ENCODE measurements around the gene RAB11B. TPM values are rescaled to one million over a fixed set of nuclear protein-coding genes. Genes with fewer than 3 reads are reported as not detected.

Gene RAB11B
- total and polyA plus RNA-seq, 9 of the 15 experiments (the other 6 are each of a cell fraction or from before 2014, with no cell fraction given): 0.74 to 71.0 (median 13.8) TPM

DNA sequence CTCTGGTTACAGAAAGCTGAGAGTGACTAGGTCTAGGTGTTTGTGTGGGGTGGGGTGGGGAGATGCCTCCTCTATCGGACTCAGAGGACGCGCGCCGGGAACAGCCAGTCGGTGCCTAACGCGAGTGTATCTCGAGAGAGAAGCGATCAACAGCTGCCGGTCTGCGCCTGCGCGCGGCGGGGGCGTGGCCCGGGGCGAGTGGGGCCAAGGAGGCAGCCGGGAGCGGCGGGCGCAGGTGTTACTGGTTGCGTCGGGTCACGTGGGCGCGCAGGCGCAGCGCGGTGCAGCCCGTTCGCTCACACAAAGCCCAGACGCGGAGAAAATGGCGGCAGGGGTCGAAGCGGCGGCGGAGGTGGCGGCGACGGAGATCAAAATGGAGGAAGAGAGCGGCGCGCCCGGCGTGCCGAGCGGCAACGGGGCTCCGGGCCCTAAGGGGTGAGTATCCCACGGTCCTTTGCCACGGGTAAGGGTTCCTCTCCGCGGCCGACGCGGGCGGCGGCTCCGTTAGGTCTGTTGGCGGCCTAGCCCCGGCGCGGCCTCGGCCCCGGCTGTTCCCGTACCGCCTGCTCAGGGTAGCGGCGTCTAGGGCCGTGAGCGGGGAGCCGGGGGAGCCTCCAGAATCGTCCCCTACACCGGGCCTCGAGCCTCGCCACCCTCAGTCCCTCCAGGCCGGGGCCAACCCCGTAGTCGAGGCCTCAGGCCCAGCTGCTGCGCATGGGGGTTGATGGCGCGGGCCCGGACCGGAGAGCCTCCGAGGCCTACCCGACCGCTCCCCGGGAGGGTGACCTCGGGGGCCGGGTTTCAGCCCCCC lies 54.7 kb downstream of the RAB11B start, which contains the start of gene HNRNPM (continued):
- TF ChIP-seq JUN (IDR thresholded peaks at IDR 0.05; ENCODE audit: borderline replicate concordance, low read depth, low read length): 0 out of 2 replicates have a peak, but pooled peaks have one; percentile 41
- TF ChIP-seq JUN (CRISPR knock-in tag; IDR thresholded peaks at IDR 0.05; ENCODE audit: borderline replicate concordance): 0 out of 2 replicates have a peak, but pooled peaks have one; percentile 23
- TF ChIP-seq CEBPB (tag; IDR thresholded peaks at IDR 0.05): no peak
- no peak for TF ChIP-seq ZNF507 (tag; conservative IDR thresholded peaks at IDR 0.05)
- TF ChIP-seq, protein P1, sequence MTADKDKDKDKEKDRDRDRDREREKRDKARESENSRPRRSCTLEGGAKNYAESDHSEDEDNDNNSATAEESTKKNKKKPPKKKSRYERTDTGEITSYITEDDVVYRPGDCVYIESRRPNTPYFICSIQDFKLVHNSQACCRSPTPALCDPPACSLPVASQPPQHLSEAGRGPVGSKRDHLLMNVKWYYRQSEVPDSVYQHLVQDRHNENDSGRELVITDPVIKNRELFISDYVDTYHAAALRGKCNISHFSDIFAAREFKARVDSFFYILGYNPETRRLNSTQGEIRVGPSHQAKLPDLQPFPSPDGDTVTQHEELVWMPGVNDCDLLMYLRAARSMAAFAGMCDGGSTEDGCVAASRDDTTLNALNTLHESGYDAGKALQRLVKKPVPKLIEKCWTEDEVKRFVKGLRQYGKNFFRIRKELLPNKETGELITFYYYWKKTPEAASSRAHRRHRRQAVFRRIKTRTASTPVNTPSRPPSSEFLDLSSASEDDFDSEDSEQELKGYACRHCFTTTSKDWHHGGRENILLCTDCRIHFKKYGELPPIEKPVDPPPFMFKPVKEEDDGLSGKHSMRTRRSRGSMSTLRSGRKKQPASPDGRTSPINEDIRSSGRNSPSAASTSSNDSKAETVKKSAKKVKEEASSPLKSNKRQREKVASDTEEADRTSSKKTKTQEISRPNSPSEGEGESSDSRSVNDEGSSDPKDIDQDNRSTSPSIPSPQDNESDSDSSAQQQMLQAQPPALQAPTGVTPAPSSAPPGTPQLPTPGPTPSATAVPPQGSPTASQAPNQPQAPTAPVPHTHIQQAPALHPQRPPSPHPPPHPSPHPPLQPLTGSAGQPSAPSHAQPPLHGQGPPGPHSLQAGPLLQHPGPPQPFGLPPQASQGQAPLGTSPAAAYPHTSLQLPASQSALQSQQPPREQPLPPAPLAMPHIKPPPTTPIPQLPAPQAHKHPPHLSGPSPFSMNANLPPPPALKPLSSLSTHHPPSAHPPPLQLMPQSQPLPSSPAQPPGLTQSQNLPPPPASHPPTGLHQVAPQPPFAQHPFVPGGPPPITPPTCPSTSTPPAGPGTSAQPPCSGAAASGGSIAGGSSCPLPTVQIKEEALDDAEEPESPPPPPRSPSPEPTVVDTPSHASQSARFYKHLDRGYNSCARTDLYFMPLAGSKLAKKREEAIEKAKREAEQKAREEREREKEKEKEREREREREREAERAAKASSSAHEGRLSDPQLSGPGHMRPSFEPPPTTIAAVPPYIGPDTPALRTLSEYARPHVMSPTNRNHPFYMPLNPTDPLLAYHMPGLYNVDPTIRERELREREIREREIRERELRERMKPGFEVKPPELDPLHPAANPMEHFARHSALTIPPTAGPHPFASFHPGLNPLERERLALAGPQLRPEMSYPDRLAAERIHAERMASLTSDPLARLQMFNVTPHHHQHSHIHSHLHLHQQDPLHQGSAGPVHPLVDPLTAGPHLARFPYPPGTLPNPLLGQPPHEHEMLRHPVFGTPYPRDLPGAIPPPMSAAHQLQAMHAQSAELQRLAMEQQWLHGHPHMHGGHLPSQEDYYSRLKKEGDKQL (CRISPR knock-in tag; IDR thresholded peaks at IDR 0.05; ENCODE audit: borderline replicate concordance): peak; percentile 94; the same call in 1 of the 2 replicates
- TF ChIP-seq, protein P2, sequence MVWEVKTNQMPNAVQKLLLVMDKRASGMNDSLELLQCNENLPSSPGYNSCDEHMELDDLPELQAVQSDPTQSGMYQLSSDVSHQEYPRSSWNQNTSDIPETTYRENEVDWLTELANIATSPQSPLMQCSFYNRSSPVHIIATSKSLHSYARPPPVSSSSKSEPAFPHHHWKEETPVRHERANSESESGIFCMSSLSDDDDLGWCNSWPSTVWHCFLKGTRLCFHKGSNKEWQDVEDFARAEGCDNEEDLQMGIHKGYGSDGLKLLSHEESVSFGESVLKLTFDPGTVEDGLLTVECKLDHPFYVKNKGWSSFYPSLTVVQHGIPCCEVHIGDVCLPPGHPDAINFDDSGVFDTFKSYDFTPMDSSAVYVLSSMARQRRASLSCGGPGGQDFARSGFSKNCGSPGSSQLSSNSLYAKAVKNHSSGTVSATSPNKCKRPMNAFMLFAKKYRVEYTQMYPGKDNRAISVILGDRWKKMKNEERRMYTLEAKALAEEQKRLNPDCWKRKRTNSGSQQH (CRISPR knock-in tag; IDR thresholded peaks at IDR 0.05): peak; percentile 84
- no peak for TF ChIP-seq BRCA1 (IDR thresholded peaks at IDR 0.05)
- 0 out of 2 replicates have a peak, but pooled peaks have one; percentile 17 for TF ChIP-seq BRCA1 (CRISPR knock-in tag; IDR thresholded peaks at IDR 0.05)
- no peak for TF ChIP-seq ELF2 (CRISPR knock-in tag; IDR thresholded peaks at IDR 0.05)
- TF ChIP-seq, protein P3, sequence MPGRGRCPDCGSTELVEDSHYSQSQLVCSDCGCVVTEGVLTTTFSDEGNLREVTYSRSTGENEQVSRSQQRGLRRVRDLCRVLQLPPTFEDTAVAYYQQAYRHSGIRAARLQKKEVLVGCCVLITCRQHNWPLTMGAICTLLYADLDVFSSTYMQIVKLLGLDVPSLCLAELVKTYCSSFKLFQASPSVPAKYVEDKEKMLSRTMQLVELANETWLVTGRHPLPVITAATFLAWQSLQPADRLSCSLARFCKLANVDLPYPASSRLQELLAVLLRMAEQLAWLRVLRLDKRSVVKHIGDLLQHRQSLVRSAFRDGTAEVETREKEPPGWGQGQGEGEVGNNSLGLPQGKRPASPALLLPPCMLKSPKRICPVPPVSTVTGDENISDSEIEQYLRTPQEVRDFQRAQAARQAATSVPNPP (IDR thresholded peaks at IDR 0.05; ENCODE audit: borderline replicate concordance, insufficient read depth, insufficient read length): no peak
- TF ChIP-seq, protein P4, sequence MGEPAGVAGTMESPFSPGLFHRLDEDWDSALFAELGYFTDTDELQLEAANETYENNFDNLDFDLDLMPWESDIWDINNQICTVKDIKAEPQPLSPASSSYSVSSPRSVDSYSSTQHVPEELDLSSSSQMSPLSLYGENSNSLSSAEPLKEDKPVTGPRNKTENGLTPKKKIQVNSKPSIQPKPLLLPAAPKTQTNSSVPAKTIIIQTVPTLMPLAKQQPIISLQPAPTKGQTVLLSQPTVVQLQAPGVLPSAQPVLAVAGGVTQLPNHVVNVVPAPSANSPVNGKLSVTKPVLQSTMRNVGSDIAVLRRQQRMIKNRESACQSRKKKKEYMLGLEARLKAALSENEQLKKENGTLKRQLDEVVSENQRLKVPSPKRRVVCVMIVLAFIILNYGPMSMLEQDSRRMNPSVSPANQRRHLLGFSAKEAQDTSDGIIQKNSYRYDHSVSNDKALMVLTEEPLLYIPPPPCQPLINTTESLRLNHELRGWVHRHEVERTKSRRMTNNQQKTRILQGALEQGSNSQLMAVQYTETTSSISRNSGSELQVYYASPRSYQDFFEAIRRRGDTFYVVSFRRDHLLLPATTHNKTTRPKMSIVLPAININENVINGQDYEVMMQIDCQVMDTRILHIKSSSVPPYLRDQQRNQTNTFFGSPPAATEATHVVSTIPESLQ (CRISPR knock-in tag; IDR thresholded peaks at IDR 0.05): peak; percentile 28; the same call in 1 of the 2 replicates
- peak; percentile 57; the same call in 1 of the 2 replicates for TF ChIP-seq ESRRA (IDR thresholded peaks at IDR 0.05; ENCODE audit: borderline replicate concordance, low read depth)
- no peak for TF ChIP-seq ZNF707 (CRISPR knock-in tag; conservative IDR thresholded peaks at IDR 0.05)
- peak in 1 of 2 experiments; percentile 81; a peak in 1 of 4 replicates for TF ChIP-seq NONO (IDR thresholded peaks at IDR 0.05; ENCODE audit: low read depth in 2 of 2, low read length in 1 of 2)

Measured in K562 (cell line).